Pancreas (tissue), 10 donors: Measurements from ENCODE around the gene SPCS1. TPM values are rescaled to one million over a fixed set of nuclear protein-coding genes. Genes with fewer than 3 reads are reported as not detected.

Source experiments
- ATAC-seq, 4 donors: fragments of 200-7000 bp; cut with Tn5 transposase; one replicate each; pipeline versions ENCODE4 v1.8.0 to v1.9.1; 2020; ENCODE audit warnings: mild to moderate bottlenecking in 4 of 4, moderate library complexity in 4 of 4
- DNase-seq, 6 donors: peaks; one replicate each; pipeline ENCODE4 v3.0.0-alpha.2; 2020
- FAIRE-seq: peaks from 2 replicates; lab custom pipeline; 2012; peaks lifted over from hg19 to GRCh38; lab: Jason Lieb, UNC
- H3K27ac ChIP-seq, 4 donors: fragments of 200-600 bp; sonication (generic); 1 replicate in 3 of 4; 2 replicates in 1 of 4; pipeline versions ENCODE4 v1.5.0 to v1.8.0; 2020
- H3K27me3 ChIP-seq, 4 donors: fragments of 200-600 bp; one replicate each; pipeline ENCODE4 v1.8.0; 2021
- H3K36me3 ChIP-seq, 3 donors: fragments of 200-600 bp; sonication (generic) in 1 of 3; one replicate each; pipeline versions ENCODE4 v1.5.0 to v1.8.0; 2020 to 2021
- H3K4me1 ChIP-seq, 3 donors: fragments of 200-600 bp; one replicate each; pipeline ENCODE4 v1.8.0; 2021
- H3K4me3 ChIP-seq, 4 donors: fragments of 200-600 bp; sonication (generic) in 2 of 4; one replicate each; pipeline versions ENCODE4 v1.5.0 to v1.8.0; 2020 to 2021
- H3K9me3 ChIP-seq, 4 donors: fragments of 200-600 bp; one replicate each; pipeline ENCODE4 v1.8.0; 2021
- CTCF ChIP-seq, 4 donors: fragments of 200-600 bp; sonication (generic) in 3 of 4; IDR thresholded peaks; one replicate each; pipeline versions ENCODE4 v1.5.0 to v1.8.0; 2021; ENCODE audit warnings: antibody characterized with exemption in 4 of 4
- WGBS, 2 donors: extraction: QIAGEN DNeasy Blood & Tissue Kit; methylation state at CpG; one replicate each; pipeline ENCODE4 v1.1.7; 2013; 5-methylcytosine and 5-hydroxymethylcytosine counted together
- intact Hi-C, 3 donors: fragments of 100-400 bp; cut with DNase I; formaldehyde crosslinking; loops; one replicate each; pipeline versions ENCODE4 v1.11.1 to v1.14.2; 2022
- polyA plus RNA-seq, 2 donors: library from polyadenylated mRNA; stranded (reverse); fragments of 200-250 nt; gene quantifications; one replicate each; pipeline ENCODE4 v1.2.3, GENCODE V29; 2013
- total RNA-seq, 6 donors: library from RNA; stranded (reverse); fragmentation: NEBNext Ultra II Directional in 4 of 6; extraction: Animal tissue kit (Norgen Biotek cat#: 25700) in 4 of 6; gene quantifications; one replicate each; pipeline versions ENCODE4 v1.2.1 to v1.2.4, GENCODE V29; 2021 to 2023
- donor health status: healthy with polysubstance abuse.
- donor health status: DM: no; HTN: no; CAD: no; lungs with moderate emphysema.
- donor health status: DM: no; HTN: no; CAD: no.
- donor health status: control.
- donor health status: control.
- donor health status: Bipolar disorder and iron deficiency.
- donor health status: DM: yes; HTN: yes; CAD: no.
- donor health status: DM: no; HTN: no; CAD: no.
- donor health status: DM: no; HTN: no; CAD: no.
- donor health status: DM: yes; HTN: yes; CAD: no.

The SPCS1 gene
- total and polyA plus RNA-seq, 8 donors, result 52.4 to 121 (median 58.7) TPM

- no peak for ATAC-seq
- FAIRE-seq, result no peak
- no peak for DNase-seq
- H3K36me3 ChIP-seq, result peaks cover 0 to 16% (median 0%) of the 10 kb centered on the region in 3 donors
- TF ChIP-seq CTCF (IDR thresholded peaks at IDR 0.05), result no peak
- no peaks in the 10 kb centered on the region for H3K27me3 ChIP-seq
- intact Hi-C loops, result no loop called here
- no peaks in the 10 kb centered on the region for H3K9me3 ChIP-seq
- H3K4me1 ChIP-seq, result peaks cover 11 to 15% (median 14%) of the 10 kb centered on the region in 3 donors
- no peak overlapping the region for H3K27ac ChIP-seq
- WGBS, 2 donors, result 74 to 83% methylated on average over 2 of the region's 2 CpGs
- H3K4me3 ChIP-seq, result no peak overlapping the region
Measured at GRCh38 chr3:52710512-52710911, 4.6 kb downstream of the SPCS1 start.

GRCh38 chr3:52712291-52713212 is 6.6 kb downstream of the SPCS1 start:
- no peaks in the 10 kb centered on the region for H3K9me3 ChIP-seq
- H3K4me3 ChIP-seq, result no peak overlapping the region
- peaks cover 0 to 16% (median 0%) of the 10 kb centered on the region in 3 donors for H3K36me3 ChIP-seq
- H3K27ac ChIP-seq, result no peak overlapping the region
- TF ChIP-seq CTCF (IDR thresholded peaks at IDR 0.05), result no peak
- intact Hi-C loops, result no loop called here
- no peak for ATAC-seq
- 91 to 94% methylated on average over 17 of the region's 17 CpGs for WGBS, 2 donors
- DNase-seq, result no peak
- no peaks in the 10 kb centered on the region for H3K27me3 ChIP-seq
- peaks cover 6 to 8% (median 6%) of the 10 kb centered on the region in 3 donors for H3K4me1 ChIP-seq
- FAIRE-seq, result no peak

- TF ChIP-seq CTCF (IDR thresholded peaks at IDR 0.05), result no peak
- 64 to 69% methylated on average over 35 to 39 of the region's 39 CpGs for WGBS, 2 donors
- ATAC-seq (peak; percentile 28 to 96 (median 34)), DNase-seq (peak in 3 of 6 donors; percentile 31 to 69 (median 35)), FAIRE-seq (no peak)
- Histone ChIP-seq H3K27me3 (no peaks in the 10 kb centered on the region), H3K36me3 (no peaks in the 10 kb centered on the region), H3K4me3 (no peak overlapping the region), H3K27ac (no peak overlapping the region), H3K9me3 (no peaks in the 10 kb centered on the region), H3K4me1 (no peaks in the 10 kb centered on the region)
- intact Hi-C loops, result no loop called here
Measured at GRCh38 chr3:52714335-52715302, 8.7 kb downstream of the SPCS1 start.

GRCh38 chr3:52715714-52716305 is 9.9 kb downstream of the SPCS1 start:
- no peaks in the 10 kb centered on the region for H3K27me3 ChIP-seq
- no peaks in the 10 kb centered on the region for H3K9me3 ChIP-seq
- FAIRE-seq (no peak), DNase-seq (no peak), ATAC-seq (no peak)
- no peaks in the 10 kb centered on the region for H3K4me1 ChIP-seq
- H3K36me3 ChIP-seq, result no peaks in the 10 kb centered on the region
- H3K4me3 ChIP-seq, result no peak overlapping the region
- intact Hi-C loops, result no loop called here
- H3K27ac ChIP-seq, result no peak overlapping the region
- WGBS, 2 donors, result 91% methylated on average over 11 of the region's 11 CpGs
- TF ChIP-seq CTCF (IDR thresholded peaks at IDR 0.05), result no peak
